ENCODE results near the gene SLC6A6.

Gene SLC6A6

DNA sequence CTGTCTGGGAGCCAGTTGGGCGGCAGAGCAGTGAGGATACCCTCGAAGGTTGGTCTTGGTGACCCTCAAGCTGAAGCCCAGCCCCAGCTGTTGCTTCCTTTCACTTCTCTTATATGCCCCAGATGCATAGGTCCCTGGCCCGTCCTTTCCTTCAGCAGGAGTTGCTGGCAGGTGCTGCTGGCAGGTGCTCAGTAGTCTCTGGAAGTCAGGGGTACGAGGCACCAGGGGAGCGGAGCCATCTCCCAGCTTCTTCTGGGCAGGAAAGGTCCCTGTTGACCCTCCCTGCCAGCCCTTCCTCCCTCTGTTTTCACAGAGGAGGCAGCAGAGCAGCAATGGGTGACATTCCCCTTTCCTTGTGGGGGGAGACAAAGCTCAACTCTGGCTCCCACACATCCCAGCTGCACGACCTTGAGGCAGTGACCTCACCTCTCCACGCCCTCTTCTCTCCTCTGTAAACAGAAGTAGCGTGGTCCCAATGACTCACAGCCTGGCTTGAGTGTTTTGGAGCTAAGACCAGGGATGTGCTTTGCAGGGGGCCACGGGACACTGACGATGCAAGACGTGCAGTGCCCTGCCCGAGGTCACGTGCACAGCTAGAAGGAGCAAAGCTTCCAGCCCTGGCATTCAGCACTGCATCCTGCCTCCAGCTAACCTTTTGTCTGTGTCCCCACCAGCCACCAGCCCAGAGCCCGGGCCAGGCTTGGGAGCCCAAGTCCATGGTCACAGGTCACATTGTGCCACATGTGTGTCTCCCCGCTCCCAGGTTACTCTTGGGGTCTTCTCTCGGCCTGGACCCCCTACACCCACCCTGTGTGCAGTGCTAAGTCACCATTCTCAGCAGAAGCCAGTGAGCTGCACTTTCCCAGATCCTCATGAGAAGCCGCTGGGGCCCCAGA is 49.7 kb downstream of the SLC6A6 start:
- no peak for DNase-seq (ENCODE audit: extremely low read depth, insufficient read length)
- no peak for TF ChIP-seq CTCF (IDR thresholded peaks at IDR 0.05; ENCODE audit: insufficient read depth, low read length, poor library complexity, severe bottlenecking)
- Histone ChIP-seq H3K4me3 (replicated peaks; ENCODE audit: low read depth, low read length) (no peak overlapping the region), H3K27me3 (replicated peaks; ENCODE audit: control insufficient read depth, insufficient read depth, low read length) (no peaks in the 10 kb centered on the region), H3K36me3 (ENCODE audit: control insufficient read depth, insufficient read depth, low read length) (peaks cover 26% of the 10 kb centered on the region)

DNA sequence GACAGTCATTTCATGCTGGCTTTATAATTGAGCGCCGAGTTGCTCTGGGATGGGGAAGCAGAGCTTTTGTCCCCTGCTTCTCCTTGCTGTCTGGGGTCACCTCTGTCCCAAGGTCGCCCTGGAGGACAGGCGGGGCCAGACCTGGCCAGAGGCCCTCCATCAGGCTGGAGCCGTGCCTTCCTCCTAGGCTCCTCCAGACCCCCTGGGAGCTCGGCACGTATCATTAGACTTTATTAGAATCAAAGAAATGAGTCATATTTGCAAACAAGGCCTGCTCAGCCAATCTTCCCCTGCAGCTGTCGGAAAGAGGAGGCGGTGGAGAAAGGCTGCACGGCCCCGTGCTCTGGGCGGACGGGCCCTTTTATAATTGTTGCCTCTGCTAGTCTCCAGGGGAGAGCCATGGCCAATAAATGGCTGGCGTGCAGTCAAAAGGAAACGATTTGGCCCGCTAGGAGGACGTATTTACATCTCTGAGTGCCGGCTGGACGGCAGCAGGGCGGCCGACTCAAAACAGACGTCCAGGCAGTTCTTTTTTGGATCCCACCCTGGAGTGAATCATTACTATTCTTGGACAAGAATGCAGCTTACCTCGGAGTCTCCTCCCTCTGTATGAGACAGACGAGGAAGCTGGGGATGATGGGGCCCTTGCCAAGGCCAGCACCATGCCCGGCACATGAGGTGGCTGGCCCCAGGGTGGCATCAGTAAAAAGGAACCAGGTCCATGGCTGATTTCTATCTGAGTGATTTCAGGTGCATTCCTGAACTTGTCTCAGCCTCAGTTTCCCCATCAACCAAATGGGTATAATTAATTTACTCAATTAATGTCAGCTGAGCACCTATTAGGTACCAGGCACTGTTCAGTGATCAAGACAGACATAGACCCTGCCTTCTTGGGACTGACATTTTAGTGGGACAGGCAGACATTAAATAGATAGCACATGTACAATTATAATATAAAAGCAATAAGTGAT is 50.6 kb downstream of the SLC6A6 start:
- Histone ChIP-seq H3K27me3 (replicated peaks; ENCODE audit: control insufficient read depth, insufficient read depth, low read length) (no peaks in the 10 kb centered on the region), H3K36me3 (ENCODE audit: control insufficient read depth, insufficient read depth, low read length) (peaks cover 23% of the 10 kb centered on the region), H3K4me3 (replicated peaks; ENCODE audit: low read depth, low read length) (no peak overlapping the region)
- no peak for DNase-seq (ENCODE audit: extremely low read depth, insufficient read length)
- no peak for TF ChIP-seq CTCF (IDR thresholded peaks at IDR 0.05; ENCODE audit: insufficient read depth, low read length, poor library complexity, severe bottlenecking)

- DNase-seq (ENCODE audit: extremely low read depth, insufficient read length), result no peak
- Histone ChIP-seq H3K4me3 (replicated peaks; ENCODE audit: low read depth, low read length) (no peak overlapping the region), H3K36me3 (ENCODE audit: control insufficient read depth, insufficient read depth, low read length) (peaks cover 19% of the 10 kb centered on the region), H3K27me3 (replicated peaks; ENCODE audit: control insufficient read depth, insufficient read depth, low read length) (no peaks in the 10 kb centered on the region)
- no peak for TF ChIP-seq CTCF (IDR thresholded peaks at IDR 0.05; ENCODE audit: insufficient read depth, low read length, poor library complexity, severe bottlenecking)
Observed at GRCh38 chr3:14453876-14454638, 51.7 kb downstream of the SLC6A6 start.

GRCh38 chr3:14454639-14455310 is 52.4 kb downstream of the SLC6A6 start:
- no peak overlapping the region for H3K4me3 ChIP-seq (replicated peaks; ENCODE audit: low read depth, low read length)
- no peak for DNase-seq (ENCODE audit: extremely low read depth, insufficient read length)
- H3K36me3 ChIP-seq (ENCODE audit: control insufficient read depth, insufficient read depth, low read length), result peaks cover 17% of the 10 kb centered on the region
- TF ChIP-seq CTCF (IDR thresholded peaks at IDR 0.05; ENCODE audit: insufficient read depth, low read length, poor library complexity, severe bottlenecking), result no peak
- H3K27me3 ChIP-seq (replicated peaks; ENCODE audit: control insufficient read depth, insufficient read depth, low read length), result no peaks in the 10 kb centered on the region

Data from GM06990 (cell line).